ENCODE results near the gene MOB2.
"Not testable (repeated sequence)": the region's sequence is repeated elsewhere in the genome, so short reads cannot be mapped to it uniquely, and the experiment has no call there.

MOB2 gene

DNA sequence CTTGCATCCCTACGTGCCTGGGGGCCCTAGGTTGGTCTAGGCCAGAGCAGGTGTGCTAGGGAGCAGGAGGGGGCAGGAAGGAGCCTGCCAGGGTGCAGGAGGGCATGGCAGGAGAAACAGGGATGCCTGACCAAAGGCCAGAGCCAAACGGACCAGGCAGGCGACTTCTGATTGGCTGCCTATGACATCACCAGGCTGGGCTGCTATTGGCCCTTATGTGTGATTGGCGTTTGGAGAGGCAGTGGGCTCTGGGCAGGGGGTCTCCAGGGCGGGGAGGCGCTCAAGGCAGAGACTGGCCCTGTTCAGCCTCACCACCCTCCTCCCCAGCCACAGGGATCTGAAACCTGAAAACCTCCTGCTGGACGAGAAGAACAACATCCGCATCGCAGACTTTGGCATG, 44.4 kb downstream of the MOB2 start:
- Mint-ChIP-seq H3K4me3 (no peak overlapping the region), H3K9me3 (no peaks in the 10 kb centered on the region), H3K36me3 (no peaks in the 10 kb centered on the region), H3K4me1 (no peaks in the 10 kb centered on the region), H3K27me3 (no peaks in the 10 kb centered on the region), H3K27ac (no peak overlapping the region)

DNA sequence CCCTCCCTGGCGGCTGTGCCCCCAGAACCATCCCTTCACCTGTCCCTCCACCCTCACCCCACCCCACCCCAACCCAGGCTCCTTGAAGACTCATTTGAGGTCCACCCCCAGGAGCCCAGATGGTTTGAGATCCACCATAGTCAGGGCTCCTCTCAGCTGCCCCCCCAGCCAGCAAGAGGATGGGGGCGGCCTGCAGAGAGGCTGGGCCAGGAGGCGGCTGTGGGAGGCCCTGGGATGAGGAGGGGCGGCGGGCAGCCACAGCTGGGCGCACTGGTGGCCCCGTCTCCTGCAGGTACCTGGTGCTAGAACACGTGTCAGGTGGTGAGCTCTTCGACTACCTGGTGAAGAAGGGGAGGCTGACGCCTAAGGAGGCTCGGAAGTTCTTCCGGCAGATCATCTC, 46.1 kb downstream of the MOB2 start:
- no peak overlapping the region for H3K27ac Mint-ChIP-seq
- no peaks in the 10 kb centered on the region for H3K4me1 Mint-ChIP-seq
- H3K36me3 Mint-ChIP-seq = no peaks in the 10 kb centered on the region
- no peaks in the 10 kb centered on the region for H3K27me3 Mint-ChIP-seq
- no peak overlapping the region for H3K4me3 Mint-ChIP-seq
- no peaks in the 10 kb centered on the region for H3K9me3 Mint-ChIP-seq

DNA sequence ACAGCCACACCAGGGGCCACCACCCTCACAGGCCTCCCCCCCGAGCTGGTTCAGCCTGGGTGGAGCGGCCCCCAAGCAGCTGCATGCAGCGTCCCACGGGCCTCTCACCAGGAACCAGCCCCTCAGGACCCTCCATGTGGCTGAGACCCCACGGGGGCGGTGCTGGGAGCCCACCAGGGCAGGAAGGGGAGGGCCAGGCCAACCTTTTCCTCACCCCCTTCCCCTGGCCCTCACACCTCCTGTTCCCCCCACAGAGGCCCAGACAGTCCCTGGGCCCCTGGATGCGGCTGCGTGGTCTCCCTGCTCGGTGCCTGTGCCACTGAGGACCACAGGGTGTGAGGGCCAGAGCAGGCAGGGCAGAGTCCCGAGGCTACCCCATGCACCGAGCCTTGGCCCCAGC, 46.5 kb downstream of the MOB2 start:
- H3K27ac Mint-ChIP-seq = no peak overlapping the region

DNA sequence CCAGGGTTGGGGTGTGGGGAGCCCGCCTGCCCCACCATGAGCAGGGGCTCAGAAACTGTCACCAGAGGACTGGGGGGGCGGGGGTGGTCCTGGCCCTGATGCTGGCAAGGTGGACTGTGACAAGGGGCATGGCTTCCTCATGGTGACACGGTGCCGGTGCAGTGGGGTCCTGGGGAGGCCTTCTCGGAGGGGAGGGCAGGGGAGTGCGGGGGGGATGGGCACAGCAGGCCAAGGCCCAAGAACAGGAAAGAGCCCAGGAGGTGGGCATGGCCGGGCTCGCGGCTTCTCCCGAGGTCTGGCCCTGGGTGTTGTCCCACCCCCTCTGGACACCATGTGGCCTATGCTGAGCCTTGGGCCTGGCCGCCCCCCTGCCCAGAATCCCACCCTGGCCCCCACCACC, 47.2 kb downstream of the MOB2 start:
- no peak overlapping the region for H3K4me3 Mint-ChIP-seq
- no peaks in the 10 kb centered on the region for H3K4me1 Mint-ChIP-seq
- no peaks in the 10 kb centered on the region for H3K9me3 Mint-ChIP-seq
- H3K36me3 Mint-ChIP-seq = no peaks in the 10 kb centered on the region
- H3K27me3 Mint-ChIP-seq = no peaks in the 10 kb centered on the region
- no peak overlapping the region for H3K27ac Mint-ChIP-seq

More for the DNA sequence above, 46.5 kb downstream of the MOB2 start:
- Mint-ChIP-seq H3K36me3 (no peaks in the 10 kb centered on the region), H3K27me3 (no peaks in the 10 kb centered on the region), H3K4me3 (no peak overlapping the region), H3K4me1 (no peaks in the 10 kb centered on the region), H3K9me3 (no peaks in the 10 kb centered on the region)

DNA sequence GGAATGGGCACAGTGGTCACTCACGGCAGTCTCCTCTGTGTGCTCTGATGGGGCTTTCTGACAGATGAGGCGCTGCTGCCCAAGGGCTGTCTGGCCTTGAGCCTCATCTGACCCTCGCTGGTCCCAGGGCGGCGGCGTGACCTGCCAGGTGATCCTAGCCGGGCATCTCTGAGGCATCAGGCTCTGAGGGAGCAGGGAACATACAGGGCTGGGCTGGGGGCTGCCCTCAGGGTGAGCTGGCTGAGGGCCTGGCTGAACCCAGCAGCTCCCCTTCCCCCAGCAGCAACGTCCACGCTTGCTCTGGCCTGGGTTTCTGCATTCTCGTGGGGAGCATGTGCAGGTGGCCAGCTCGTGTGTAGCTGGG, 47.6 kb downstream of the MOB2 start:
- Mint-ChIP-seq H3K27ac (no peak overlapping the region), H3K9me3 (no peaks in the 10 kb centered on the region), H3K36me3 (no peaks in the 10 kb centered on the region), H3K27me3 (no peaks in the 10 kb centered on the region), H3K4me3 (no peak overlapping the region), H3K4me1 (no peaks in the 10 kb centered on the region)

DNA sequence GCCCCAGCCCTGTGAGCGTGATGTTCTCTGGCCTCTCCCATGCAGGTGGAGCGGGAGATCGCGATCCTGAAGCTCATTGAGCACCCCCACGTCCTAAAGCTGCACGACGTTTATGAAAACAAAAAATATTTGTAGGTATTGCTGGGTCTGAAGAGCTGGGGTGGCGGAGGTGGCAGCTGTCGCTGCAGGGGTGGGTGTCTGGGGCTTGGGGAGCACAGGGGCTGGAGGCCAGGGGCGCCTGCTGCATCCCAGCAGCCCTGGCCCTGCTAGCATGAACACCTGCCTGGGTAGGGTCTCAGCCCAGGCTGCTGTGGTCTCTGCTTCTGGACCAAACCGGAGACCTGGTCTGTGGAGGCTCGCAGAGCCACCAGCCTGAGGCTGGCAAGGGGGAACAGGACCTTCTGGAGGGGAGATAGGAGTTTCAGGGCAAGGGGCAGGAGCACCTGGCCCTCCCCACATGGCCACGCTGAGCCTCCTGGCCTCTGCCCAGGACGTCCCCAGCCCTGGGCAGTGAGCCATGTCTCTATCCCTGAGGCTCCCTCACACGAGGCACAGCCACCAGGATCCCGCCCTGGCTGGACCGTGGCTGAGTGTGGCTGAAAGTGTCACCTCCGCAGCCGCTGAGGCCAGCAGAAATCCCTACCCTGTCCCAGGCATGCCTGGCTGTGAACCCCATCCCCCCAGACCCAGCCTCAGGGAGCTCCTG, 48.2 kb downstream of the MOB2 start:
- Mint-ChIP-seq H3K27me3 (no peaks in the 10 kb centered on the region), H3K27ac (peak overlapping the region; percentile 51)

DNA sequence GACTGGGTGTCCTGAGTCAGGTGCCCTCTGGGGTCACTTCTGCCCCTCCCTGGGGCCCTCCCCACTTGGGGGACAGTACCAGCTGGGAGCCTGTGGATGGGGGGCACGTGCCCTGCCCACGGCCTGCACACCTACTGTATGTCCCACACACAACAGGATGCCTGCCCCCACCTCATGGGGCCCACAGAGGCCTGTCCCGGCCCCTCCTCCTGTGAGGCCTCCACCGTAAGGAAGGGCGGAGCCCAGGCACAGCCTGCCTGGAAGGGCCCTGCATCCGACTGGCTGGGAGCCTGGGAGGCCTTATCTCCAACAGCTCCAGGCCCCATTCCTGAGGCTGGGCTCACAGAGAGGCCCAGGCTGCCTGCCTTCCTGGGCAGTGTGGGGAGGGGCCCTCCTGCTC, 49.1 kb downstream of the MOB2 start:
- Mint-ChIP-seq H3K4me3 (no peak overlapping the region), H3K27me3 (no peaks in the 10 kb centered on the region), H3K27ac (no peak overlapping the region), H3K9me3 (no peaks in the 10 kb centered on the region), H3K36me3 (no peaks in the 10 kb centered on the region), H3K4me1 (no peaks in the 10 kb centered on the region)

More for the DNA sequence above, 48.2 kb downstream of the MOB2 start:
- H3K9me3 Mint-ChIP-seq = no peaks in the 10 kb centered on the region
- H3K4me1 Mint-ChIP-seq = no peaks in the 10 kb centered on the region
- H3K4me3 Mint-ChIP-seq = no peak overlapping the region
- no peaks in the 10 kb centered on the region for H3K36me3 Mint-ChIP-seq

DNA sequence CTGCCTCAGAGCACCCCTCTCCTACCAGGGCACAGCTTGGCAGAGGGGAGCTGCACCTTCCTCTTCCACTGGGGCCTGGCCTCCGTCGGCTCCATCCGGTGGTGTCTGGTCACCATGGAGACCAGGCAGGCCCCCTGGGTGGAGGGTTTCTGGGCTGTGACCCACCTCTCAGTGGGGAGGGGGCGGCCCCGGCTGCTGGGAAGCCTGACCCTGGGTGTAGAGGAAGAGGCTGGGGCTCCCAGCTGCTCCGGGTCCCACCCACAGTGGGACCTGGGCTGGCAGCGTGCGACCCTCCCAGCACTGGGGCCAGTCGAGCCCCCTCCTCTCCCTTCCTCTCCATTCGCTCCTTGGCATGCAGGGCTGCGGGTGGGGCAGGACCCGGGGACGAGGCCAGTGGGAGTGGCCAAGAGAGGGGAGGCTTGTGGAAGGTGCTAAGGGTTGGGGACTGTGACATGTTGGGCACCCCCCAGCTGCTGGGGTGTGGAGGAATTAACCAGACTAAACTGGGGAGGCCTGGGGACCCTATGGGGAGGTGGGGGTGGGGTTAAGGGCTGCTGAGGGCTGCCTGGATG, 50.0 kb downstream of the MOB2 start:
- no peak overlapping the region for H3K4me3 Mint-ChIP-seq
- no peaks in the 10 kb centered on the region for H3K27me3 Mint-ChIP-seq
- no peak overlapping the region for H3K27ac Mint-ChIP-seq
- no peaks in the 10 kb centered on the region for H3K4me1 Mint-ChIP-seq
- no peaks in the 10 kb centered on the region for H3K36me3 Mint-ChIP-seq
- no peaks in the 10 kb centered on the region for H3K9me3 Mint-ChIP-seq

DNA sequence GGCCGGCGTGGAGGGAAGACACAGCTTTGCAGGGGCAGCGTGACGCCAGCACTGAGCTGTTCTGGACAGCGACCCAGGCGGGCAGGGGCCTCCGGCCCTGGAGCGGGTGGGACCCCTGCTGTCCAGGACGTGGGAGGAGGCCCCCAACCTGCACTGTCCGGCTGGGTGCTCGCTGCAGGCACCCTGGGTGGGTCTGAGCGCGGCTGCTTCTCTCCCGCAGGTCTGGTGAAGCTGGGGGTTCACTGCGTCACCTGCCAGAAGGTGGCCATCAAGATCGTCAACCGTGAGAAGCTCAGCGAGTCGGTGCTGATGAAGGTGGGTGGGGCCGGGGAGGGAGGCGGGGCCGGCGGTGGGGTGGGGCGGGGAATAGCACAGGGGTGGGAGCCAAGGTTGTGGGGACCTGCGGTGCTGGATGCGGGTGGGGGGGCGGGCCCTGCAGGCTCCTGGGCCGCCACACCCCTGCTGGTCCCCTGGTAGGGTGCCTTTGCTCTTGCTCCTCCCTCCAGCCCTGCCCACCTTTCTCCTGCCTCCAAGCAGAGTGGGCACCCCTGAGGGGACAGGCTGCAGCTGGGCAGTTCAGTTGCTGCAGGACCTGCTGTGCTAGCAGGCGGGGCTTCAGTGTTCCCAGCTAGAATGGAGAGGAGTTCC, 50.6 kb downstream of the MOB2 start:
- Mint-ChIP-seq H3K36me3 (no peaks in the 10 kb centered on the region), H3K27ac (no peak overlapping the region), H3K27me3 (no peaks in the 10 kb centered on the region), H3K9me3 (no peaks in the 10 kb centered on the region), H3K4me3 (no peak overlapping the region), H3K4me1 (no peaks in the 10 kb centered on the region)

DNA sequence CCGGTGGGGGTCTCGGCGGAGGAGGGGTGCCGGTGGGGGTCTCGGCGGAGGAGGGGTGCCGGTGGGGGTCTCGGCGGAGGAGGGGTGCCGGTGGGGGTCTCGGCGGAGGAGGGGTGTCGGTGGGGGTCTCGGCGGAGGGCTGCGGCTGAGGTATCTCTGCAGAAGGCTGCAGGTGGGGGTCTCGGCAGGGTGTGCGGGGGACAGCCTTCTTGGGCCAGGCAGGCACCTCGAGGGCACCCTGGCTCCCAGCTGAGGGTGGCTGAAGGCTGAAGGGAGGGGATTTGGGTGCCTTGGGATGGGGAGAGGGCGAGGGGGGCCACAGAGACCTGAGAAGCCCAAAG, 51.1 kb downstream of the MOB2 start:
- H3K36me3 Mint-ChIP-seq, H3K27ac Mint-ChIP-seq, H3K9me3 Mint-ChIP-seq, H3K27me3 Mint-ChIP-seq, H3K4me1 Mint-ChIP-seq, H3K4me3 Mint-ChIP-seq: not testable (repeated sequence)

DNA sequence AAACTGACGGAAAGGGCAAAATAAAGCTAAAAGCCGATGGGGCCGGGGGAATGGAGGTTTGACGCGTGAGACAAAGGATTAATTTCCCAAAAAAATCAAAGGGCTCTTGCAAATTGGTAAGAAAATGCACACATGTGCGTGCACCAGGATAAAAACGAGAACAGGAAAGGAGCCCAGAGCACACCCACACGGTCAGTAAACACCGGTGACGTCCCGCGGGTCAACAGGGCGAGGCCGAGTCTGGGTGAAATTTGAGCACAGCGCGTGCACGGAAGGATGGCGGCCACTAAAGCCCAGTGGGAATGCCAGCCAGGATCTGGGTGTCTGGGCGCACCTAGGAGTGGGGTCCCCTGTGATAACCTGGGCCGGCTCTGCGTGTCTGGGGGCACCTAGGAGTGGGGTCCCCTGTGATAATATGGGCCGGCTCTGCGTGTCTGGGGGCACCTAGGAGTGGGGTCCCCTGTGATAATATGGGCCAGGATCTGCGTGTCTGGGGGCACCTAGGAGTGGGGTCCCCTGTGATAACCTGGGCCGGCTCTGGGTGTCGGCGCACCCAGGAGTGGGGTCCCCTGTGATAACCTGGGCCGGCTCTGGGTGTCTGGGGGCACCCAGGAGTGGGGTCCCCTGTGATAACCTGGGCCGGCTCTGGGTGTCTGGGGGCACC, 52.5 kb downstream of the MOB2 start:
- Mint-ChIP-seq H3K4me1 (no peaks in the 10 kb centered on the region), H3K36me3 (no peaks in the 10 kb centered on the region), H3K9me3 (no peaks in the 10 kb centered on the region), H3K4me3 (no peak overlapping the region), H3K27ac (no peak overlapping the region), H3K27me3 (no peaks in the 10 kb centered on the region)

DNA sequence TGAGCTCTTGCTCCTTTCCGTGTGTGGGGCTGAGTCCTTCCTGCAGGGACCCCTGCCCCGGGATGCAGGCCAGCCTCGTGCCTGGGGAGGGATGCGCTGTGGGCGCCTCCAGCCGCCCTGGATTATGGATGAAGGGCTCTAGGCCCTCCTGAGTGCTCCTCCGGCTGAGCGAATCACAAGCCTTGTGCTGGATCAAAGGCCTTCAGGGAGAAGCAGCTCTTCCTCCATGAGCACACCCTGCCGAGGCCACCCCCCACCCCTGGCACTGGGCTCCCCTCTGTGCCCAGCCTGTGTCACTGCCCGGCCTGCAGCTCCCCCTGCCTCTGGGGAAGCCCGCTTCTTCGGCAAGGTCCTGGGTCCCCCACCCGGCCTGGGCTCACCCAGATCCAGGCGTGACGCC, 53.0 kb downstream of the MOB2 start:
- no peaks in the 10 kb centered on the region for H3K9me3 Mint-ChIP-seq
- no peak overlapping the region for H3K4me3 Mint-ChIP-seq

DNA sequence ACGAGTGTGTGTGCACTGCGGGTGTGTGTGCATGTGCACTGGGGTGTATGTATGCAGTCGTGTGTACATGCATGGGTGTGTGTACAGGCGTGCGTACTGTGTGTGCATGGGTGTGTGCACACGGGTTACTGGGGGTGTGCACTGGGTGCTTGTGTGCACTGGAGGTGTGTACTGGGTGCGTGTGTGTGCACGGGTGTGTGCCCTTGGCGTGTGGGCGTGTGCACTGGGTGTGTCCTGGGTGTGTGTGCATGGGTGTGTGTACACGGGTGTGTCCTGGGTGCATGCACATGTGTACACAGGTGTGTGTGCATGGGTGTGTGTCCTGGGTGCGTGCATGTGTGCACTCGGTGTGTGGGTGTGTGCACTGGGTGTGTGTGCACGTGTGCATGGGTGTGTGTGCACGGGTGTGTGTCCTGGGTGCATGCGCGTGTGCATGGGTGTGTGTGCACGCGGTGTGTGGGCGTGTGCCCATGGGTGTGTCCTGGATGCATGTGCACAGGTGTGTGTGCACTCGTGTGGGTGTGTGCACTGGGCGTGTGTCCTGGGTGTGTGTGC, 57.7 kb downstream of the MOB2 start:
- Mint-ChIP-seq H3K36me3 (no peaks in the 10 kb centered on the region), H3K9me3 (no peaks in the 10 kb centered on the region), H3K27me3 (no peaks in the 10 kb centered on the region), H3K4me1 (no peaks in the 10 kb centered on the region), H3K27ac (no peak overlapping the region), H3K4me3 (no peak overlapping the region)

More for the DNA sequence above, 53.0 kb downstream of the MOB2 start:
- H3K27ac Mint-ChIP-seq = no peak overlapping the region
- H3K36me3 Mint-ChIP-seq = no peaks in the 10 kb centered on the region
- no peaks in the 10 kb centered on the region for H3K4me1 Mint-ChIP-seq
- H3K27me3 Mint-ChIP-seq = no peaks in the 10 kb centered on the region

DNA sequence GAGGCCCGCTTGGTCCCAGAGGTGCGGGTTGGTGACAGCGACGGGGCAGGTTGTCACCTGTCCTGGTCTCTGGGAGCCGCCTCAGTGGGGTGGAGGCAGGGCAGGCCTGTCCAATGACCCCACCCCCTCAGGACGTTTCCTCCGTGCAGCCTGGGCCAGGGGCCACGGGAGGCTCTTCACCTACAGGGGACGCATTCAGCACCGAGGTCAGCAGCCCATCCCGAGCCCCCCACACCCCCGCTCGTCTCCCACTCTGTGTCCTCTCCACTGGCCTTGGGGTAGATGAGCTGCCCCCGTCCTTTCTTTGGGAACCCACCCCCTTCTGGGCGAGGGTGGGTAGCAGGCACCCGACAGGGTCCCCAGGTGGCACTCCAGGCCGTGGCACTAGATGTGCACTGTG, 61.1 kb downstream of the MOB2 start:
- Mint-ChIP-seq H3K27ac (peak overlapping the region; percentile 30), H3K27me3 (no peaks in the 10 kb centered on the region), H3K4me1 (no peaks in the 10 kb centered on the region), H3K9me3 (no peaks in the 10 kb centered on the region), H3K36me3 (no peaks in the 10 kb centered on the region), H3K4me3 (no peak overlapping the region)

DNA sequence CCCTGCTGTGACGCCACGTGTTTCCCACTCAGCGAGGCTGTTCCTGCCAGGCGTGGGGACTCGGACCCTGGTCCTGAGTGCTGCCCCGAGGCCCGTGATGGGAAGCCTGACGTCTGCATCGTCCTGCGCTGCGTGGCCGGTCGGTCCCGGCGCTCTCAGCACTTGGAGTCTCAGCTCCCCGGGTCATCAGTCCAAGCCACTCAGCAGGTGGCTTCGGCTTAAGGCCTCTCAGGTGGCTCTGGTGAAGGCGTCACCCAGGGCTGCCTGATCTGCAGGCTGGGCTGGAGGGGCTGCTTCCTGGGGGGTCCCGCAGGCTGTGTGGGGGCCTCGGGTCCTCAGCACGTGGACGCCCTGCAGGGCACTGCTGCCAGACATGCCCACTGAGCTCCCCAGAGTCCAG, 61.6 kb downstream of the MOB2 start:
- H3K4me1 Mint-ChIP-seq = no peaks in the 10 kb centered on the region
- no peaks in the 10 kb centered on the region for H3K27me3 Mint-ChIP-seq
- no peak overlapping the region for H3K27ac Mint-ChIP-seq
- no peak overlapping the region for H3K4me3 Mint-ChIP-seq
- H3K36me3 Mint-ChIP-seq = no peaks in the 10 kb centered on the region
- H3K9me3 Mint-ChIP-seq = no peaks in the 10 kb centered on the region

DNA sequence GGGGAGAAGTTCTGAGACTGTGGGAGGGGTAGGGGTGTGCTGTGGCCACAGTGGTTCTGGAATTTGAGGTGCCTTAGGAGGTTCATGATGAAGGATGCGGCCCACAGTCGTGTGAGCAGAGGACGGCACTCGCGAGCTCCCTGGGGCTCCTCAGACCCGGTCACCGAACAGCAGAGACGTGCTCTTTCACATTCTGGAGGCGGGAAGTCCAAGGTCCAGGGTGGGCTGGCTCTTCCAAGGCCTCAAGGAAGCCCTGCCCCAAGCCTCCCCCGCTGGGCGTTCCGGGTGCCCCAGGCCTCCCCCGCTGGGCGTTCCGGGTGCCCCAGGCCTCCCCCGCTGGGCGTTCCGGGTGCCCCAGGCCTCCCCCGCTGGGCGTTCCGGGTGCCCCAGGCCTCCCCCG, 63.2 kb downstream of the MOB2 start:
- not testable (repeated sequence) for H3K4me1 Mint-ChIP-seq, H3K36me3 Mint-ChIP-seq, H3K9me3 Mint-ChIP-seq, H3K4me3 Mint-ChIP-seq, H3K27me3 Mint-ChIP-seq, H3K27ac Mint-ChIP-seq
